ENCODE results near the gene SLC25A42. TPM values are rescaled to one million over a fixed set of nuclear protein-coding genes. Genes with fewer than 3 reads are reported as not detected.

The SLC25A42 gene
- total and polyA plus RNA-seq, 2 experiments from 2014 or later = 5.9 to 6.9 TPM

DNA sequence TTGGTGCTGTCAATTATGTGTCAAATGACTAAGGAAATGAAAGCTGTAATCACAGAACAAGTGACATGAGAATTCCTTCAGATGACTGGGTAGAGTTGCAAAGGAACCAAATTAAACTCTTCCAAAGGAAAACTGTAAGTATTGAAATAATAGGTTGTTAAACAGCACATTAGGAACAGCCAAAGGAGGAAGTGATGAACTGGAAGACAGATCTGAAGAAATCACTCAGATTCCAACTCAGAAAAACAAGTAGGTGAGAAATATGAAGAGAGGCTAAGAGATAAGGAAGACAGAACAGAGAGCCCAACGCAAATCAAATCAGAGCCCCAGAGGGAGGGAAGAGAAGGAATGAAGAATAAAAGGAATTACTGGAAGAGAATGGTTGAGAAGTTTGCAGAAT, 59.1 kb downstream of the SLC25A42 start:
- Histone ChIP-seq H3K27ac (no peak overlapping the region), H3K9me2 (ENCODE audit: insufficient read depth) (no peaks in the 10 kb centered on the region), H3K36me3 (ENCODE audit: low read depth) (no peaks in the 10 kb centered on the region; the same call in 1 of the 2 replicates), H3F3A (ENCODE audit: insufficient read depth) (no peaks in the 10 kb centered on the region), H3K79me2 (ENCODE audit: insufficient read depth) (no peaks in the 10 kb centered on the region), H2AFZ (no peak overlapping the region), H3K27me3 (replicated peaks; ENCODE audit: insufficient read depth) (no peaks in the 10 kb centered on the region), H3K4me1 (ENCODE audit: insufficient read depth) (no peaks in the 10 kb centered on the region), H4K20me1 (ENCODE audit: insufficient read depth) (no peaks in the 10 kb centered on the region), H3K4me3 (no peak overlapping the region), H3K4me2 (ENCODE audit: unreplicated experiment) (no peak overlapping the region), H3K9me3 (ENCODE audit: low read depth) (no peaks in the 10 kb centered on the region), H3K9ac (no peak overlapping the region)
- in situ Hi-C loops (cut with MboI) = no loop called here
- WGBS, 2 experiments (ENCODE audit: low coverage in 1 of 2, low lambda C conversion rate in 2 of 2, missing lambda C conversion rate in 2 of 2) = 94 to 100% methylated on average over 1 of the region's 1 CpG
- TF ChIP-seq EZH2 (IDR thresholded peaks at IDR 0.05; ENCODE audit: insufficient read depth, poor library complexity, severe bottlenecking) (no peak), EZH2phosphoT487 (IDR thresholded peaks at IDR 0.05; ENCODE audit: insufficient read depth, low read depth) (no peak)
- DNase-seq = no peak

DNA sequence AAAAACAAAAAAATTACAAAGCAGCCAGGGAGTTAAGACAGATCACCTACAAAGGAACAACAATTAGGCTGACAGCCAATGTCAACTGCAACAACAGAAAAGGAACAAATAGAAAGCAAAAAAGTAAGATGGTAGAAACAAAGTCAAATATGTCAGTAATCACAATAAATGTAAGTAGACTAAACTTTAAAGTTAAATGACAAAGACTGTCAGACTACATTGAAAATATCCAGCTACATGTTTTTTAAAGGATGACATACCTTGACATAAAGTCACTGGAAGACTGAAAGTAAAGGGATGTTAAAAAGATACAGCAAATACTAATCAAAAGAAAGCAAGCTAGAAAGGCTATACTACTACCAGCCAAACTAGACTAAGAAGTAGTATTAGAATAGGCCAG, 59.6 kb downstream of the SLC25A42 start:
- no peak for DNase-seq
- no peaks in the 10 kb centered on the region; the same call in 1 of the 2 replicates for H3K36me3 ChIP-seq (ENCODE audit: low read depth)

DNA sequence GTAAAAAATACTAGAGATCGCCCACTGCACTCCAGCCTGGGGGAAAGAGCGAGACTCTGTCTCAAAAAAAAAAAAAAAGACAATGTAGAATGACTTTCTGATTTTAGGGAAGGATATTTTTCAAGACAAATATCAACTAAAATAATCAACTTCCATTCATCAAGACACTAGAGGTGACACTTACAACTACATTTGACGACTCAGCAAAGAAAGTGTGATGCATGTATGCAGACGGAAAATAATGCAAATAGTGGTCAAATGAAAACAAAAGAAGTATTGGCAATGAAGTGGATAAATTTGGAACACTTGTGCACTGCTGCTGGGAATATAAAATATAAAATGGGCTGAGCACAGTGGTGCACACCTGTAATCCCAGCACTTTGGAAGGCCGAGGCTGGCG, 62.3 kb downstream of the SLC25A42 start:
- H3K9me2 ChIP-seq (ENCODE audit: insufficient read depth) = no peaks in the 10 kb centered on the region
- in situ Hi-C loops (cut with MboI) = no loop called here
- H4K20me1 ChIP-seq (ENCODE audit: insufficient read depth) = no peaks in the 10 kb centered on the region
- H3K9me3 ChIP-seq (ENCODE audit: low read depth) = no peaks in the 10 kb centered on the region
- no peaks in the 10 kb centered on the region for H3K4me1 ChIP-seq (ENCODE audit: insufficient read depth)
- no peaks in the 10 kb centered on the region for H3K79me2 ChIP-seq (ENCODE audit: insufficient read depth)
- H3K9ac ChIP-seq = no peak overlapping the region
- no peaks in the 10 kb centered on the region for H3F3A ChIP-seq (ENCODE audit: insufficient read depth)
- no peak for DNase-seq
- no peak overlapping the region for H3K4me2 ChIP-seq (ENCODE audit: unreplicated experiment)
- no peak overlapping the region for H3K27ac ChIP-seq
- WGBS, 2 experiments (ENCODE audit: low coverage in 1 of 2, low lambda C conversion rate in 2 of 2, missing lambda C conversion rate in 2 of 2) = 96 to 97% methylated on average over 6 of the region's 6 CpGs
- no peak overlapping the region for H2AFZ ChIP-seq
- H3K36me3 ChIP-seq (ENCODE audit: low read depth) = no peaks in the 10 kb centered on the region; the same call in 1 of the 2 replicates
- H3K27me3 ChIP-seq (replicated peaks; ENCODE audit: insufficient read depth) = no peaks in the 10 kb centered on the region
- no peak overlapping the region for H3K4me3 ChIP-seq
- no peak for TF ChIP-seq EZH2phosphoT487 (IDR thresholded peaks at IDR 0.05; ENCODE audit: insufficient read depth, low read depth)
- TF ChIP-seq EZH2 (IDR thresholded peaks at IDR 0.05; ENCODE audit: insufficient read depth, poor library complexity, severe bottlenecking) = no peak

More for the DNA sequence above, 59.6 kb downstream of the SLC25A42 start:
- Histone ChIP-seq H3K4me2 (ENCODE audit: unreplicated experiment) (no peak overlapping the region), H3K79me2 (ENCODE audit: insufficient read depth) (no peaks in the 10 kb centered on the region), H2AFZ (no peak overlapping the region), H3K4me1 (ENCODE audit: insufficient read depth) (no peaks in the 10 kb centered on the region), H3F3A (ENCODE audit: insufficient read depth) (no peaks in the 10 kb centered on the region), H3K9me2 (ENCODE audit: insufficient read depth) (no peaks in the 10 kb centered on the region), H3K27ac (no peak overlapping the region), H3K9me3 (ENCODE audit: low read depth) (no peaks in the 10 kb centered on the region), H3K4me3 (no peak overlapping the region), H4K20me1 (ENCODE audit: insufficient read depth) (no peaks in the 10 kb centered on the region), H3K27me3 (replicated peaks; ENCODE audit: insufficient read depth) (no peaks in the 10 kb centered on the region), H3K9ac (no peak overlapping the region)
- TF ChIP-seq EZH2 (IDR thresholded peaks at IDR 0.05; ENCODE audit: insufficient read depth, poor library complexity, severe bottlenecking) = no peak
- TF ChIP-seq EZH2phosphoT487 (IDR thresholded peaks at IDR 0.05; ENCODE audit: insufficient read depth, low read depth) = no peak
- in situ Hi-C loops (cut with MboI) = no loop called here

DNA sequence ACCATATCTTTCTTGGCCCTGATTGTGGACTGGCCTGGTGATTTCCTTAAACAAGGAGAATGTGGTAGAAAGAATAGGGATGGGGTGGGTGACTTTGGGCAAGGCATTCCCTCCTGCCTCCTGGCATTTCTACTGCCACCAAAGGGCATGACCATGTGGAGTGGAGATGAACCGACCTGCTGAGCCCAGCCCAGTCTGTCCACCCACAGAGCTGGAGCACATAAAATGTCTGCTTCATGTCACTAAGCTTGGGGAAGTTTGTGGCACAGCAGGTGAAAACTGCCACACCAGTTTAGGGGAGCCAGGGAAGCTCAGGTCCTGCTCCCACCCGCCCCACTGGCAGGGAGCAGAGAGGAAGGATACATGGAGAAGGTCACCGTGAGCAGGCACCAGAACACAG, 68.2 kb downstream of the SLC25A42 start:
- Histone ChIP-seq H3K4me2 (ENCODE audit: unreplicated experiment) (no peak overlapping the region), H3K4me1 (ENCODE audit: insufficient read depth) (no peaks in the 10 kb centered on the region), H3K9me2 (ENCODE audit: insufficient read depth) (no peaks in the 10 kb centered on the region), H3K4me3 (no peak overlapping the region), H3K27me3 (replicated peaks; ENCODE audit: insufficient read depth) (no peaks in the 10 kb centered on the region), H3K9me3 (ENCODE audit: low read depth) (no peaks in the 10 kb centered on the region), H3K79me2 (ENCODE audit: insufficient read depth) (0 out of 2 replicates have a peak, but pooled peaks cover under 1% of the 10 kb centered on the region), H3F3A (ENCODE audit: insufficient read depth) (no peaks in the 10 kb centered on the region), H4K20me1 (ENCODE audit: insufficient read depth) (no peaks in the 10 kb centered on the region), H2AFZ (no peak overlapping the region), H3K36me3 (ENCODE audit: low read depth) (no peaks in the 10 kb centered on the region), H3K27ac (no peak overlapping the region), H3K9ac (no peak overlapping the region)
- WGBS, 2 experiments (ENCODE audit: low coverage in 1 of 2, low lambda C conversion rate in 2 of 2, missing lambda C conversion rate in 2 of 2) = 84 to 89% methylated on average over 3 of the region's 3 CpGs
- DNase-seq = no peak
- no peak for TF ChIP-seq EZH2phosphoT487 (IDR thresholded peaks at IDR 0.05; ENCODE audit: insufficient read depth, low read depth)
- TF ChIP-seq EZH2 (IDR thresholded peaks at IDR 0.05; ENCODE audit: insufficient read depth, poor library complexity, severe bottlenecking) = no peak
- in situ Hi-C loops (cut with MboI) = no loop called here

DNA sequence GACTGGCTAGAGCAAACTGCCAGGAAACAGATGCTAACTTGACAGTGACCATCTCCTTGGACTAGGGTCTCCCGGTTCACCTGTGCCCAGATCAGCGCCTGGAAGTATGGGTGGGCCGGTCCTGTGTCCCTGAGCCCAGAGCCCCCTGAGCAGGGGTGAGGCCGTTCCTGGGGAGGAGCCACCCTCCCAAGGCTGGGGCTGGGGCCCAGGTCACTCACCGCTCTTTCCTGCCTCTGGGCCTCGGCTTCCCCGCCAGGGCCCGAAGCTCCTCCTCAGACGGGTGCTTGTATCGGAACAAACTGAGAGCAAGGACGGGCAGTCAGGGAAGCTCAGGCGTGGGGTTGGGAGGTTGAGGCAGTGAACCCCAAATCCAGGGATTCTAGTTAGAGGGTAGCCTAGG, 69.1 kb downstream of the SLC25A42 start:
- 85 to 89% methylated on average over 12 of the region's 12 CpGs for WGBS, 2 experiments (ENCODE audit: low coverage in 1 of 2, low lambda C conversion rate in 2 of 2, missing lambda C conversion rate in 2 of 2)
- no peaks in the 10 kb centered on the region for H3K27me3 ChIP-seq (replicated peaks; ENCODE audit: insufficient read depth)
- in situ Hi-C loops (cut with MboI) = no loop called here
- H3K4me2 ChIP-seq (ENCODE audit: unreplicated experiment) = no peak overlapping the region
- no peaks in the 10 kb centered on the region for H4K20me1 ChIP-seq (ENCODE audit: insufficient read depth)
- no peaks in the 10 kb centered on the region for H3K9me2 ChIP-seq (ENCODE audit: insufficient read depth)
- TF ChIP-seq EZH2 (IDR thresholded peaks at IDR 0.05; ENCODE audit: insufficient read depth, poor library complexity, severe bottlenecking) (no peak), EZH2phosphoT487 (IDR thresholded peaks at IDR 0.05; ENCODE audit: insufficient read depth, low read depth) (no peak)
- no peaks in the 10 kb centered on the region for H3F3A ChIP-seq (ENCODE audit: insufficient read depth)
- 0 out of 2 replicates have a peak, but pooled peaks cover 7% of the 10 kb centered on the region for H3K79me2 ChIP-seq (ENCODE audit: insufficient read depth)
- H3K9me3 ChIP-seq (ENCODE audit: low read depth) = no peaks in the 10 kb centered on the region
- H3K9ac ChIP-seq = no peak overlapping the region
- no peak overlapping the region for H2AFZ ChIP-seq
- no peak overlapping the region for H3K27ac ChIP-seq
- no peak overlapping the region for H3K4me3 ChIP-seq
- H3K36me3 ChIP-seq (ENCODE audit: low read depth) = no peaks in the 10 kb centered on the region
- no peak for DNase-seq
- no peaks in the 10 kb centered on the region for H3K4me1 ChIP-seq (ENCODE audit: insufficient read depth)

Measured in GM23248 (cell line).